Activated CD8-positive, alpha-beta memory T cell treated with anti-CD3 and anti-CD28 coated beads for 4 hours (primary cell): ENCODE results near the gene BPIFB3.

Experiments used
- DNase-seq, 2 donors: peaks; one replicate each; pipeline ENCODE4 v3.0.0-alpha.2; 2020; ENCODE audit warnings: low read depth in 2 of 2

BPIFB3 gene

DNA sequence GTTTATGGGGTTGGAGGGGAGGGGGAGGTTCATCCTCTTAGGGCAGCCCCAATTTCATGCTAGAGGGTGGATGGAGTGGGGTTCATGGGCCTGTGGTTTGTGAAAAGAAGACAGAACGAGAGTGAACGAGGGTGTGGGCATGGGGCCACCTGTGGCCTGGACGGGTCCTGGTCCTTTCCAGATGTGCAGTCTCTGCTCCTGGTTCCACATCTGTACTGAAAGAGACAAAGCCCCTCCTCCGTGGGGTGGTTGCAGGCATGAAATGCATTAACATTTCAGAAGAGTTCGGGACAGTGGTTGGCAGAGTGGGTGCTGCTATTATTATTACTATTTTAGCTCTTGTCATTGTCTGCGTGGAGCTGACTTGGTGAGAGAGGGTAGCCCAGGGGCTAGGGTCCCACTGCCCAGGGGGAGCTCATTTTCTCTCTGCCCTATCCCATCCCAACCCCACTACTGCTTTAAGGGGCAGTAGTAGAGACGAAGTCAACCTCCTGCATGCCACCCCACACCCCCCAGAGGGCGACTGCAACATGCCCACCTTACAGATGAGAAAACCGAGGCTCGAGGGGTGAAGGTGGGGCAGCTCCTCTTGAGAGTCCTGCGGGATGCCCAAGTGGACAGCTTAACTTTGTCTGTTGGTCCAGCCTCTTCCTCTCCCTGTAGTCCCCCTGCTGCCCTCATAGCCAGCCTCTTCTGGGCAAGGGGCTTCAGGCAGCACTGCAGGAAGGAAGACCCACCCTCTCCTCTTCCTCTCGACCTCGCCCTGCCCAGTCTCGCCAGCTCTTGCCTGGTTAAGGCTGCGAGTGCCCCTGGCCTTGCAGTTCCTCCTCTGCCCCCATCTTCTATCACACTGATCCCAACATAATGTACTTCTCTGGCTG lies 37.8 kb upstream of the BPIFB3 start:
- no peak for DNase-seq

- DNase-seq = no peak
These were observed 37.1 kb upstream of the BPIFB3 start for GRCh38 chr20:33016581-33017109.

GRCh38 chr20:33017542-33017941 lies 36.2 kb upstream of the BPIFB3 start:
- no peak for DNase-seq

DNA sequence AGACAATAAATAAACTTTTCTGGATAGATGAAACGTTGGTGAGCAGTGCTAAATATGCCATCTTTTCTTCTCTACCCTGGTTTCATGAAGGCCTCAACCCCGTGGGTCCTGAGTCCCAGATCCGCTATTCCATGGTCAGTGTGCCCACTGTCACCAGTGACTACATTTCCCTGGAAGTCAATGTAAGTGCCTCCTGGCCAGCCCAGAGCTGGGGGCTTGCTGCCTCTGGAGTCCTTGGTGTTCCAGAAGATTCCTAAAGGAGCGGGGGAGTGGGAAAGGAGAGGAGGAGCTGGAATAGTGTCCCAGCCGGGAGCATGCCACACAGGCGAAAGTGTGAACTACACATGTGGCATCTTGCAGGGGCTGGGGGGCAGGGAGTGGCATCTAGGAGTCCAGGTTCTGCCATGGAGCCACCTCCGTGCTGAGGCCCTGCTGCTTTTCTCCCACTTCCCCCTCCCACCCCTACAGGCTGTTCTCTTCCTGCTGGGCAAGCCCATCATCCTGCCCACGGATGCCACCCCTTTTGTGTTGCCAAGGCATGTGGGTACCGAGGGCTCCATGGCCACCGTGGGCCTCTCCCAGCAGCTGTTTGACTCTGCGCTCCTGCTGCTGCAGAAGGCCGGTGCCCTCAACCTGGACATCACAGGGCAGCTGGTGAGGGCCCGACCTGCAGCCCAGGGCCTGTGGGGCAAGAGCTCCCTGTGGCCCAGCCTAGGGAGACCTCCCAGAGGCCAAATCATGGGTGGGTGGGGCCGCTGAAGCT lies 35.4 kb upstream of the BPIFB3 start:
- no peak for DNase-seq

DNA sequence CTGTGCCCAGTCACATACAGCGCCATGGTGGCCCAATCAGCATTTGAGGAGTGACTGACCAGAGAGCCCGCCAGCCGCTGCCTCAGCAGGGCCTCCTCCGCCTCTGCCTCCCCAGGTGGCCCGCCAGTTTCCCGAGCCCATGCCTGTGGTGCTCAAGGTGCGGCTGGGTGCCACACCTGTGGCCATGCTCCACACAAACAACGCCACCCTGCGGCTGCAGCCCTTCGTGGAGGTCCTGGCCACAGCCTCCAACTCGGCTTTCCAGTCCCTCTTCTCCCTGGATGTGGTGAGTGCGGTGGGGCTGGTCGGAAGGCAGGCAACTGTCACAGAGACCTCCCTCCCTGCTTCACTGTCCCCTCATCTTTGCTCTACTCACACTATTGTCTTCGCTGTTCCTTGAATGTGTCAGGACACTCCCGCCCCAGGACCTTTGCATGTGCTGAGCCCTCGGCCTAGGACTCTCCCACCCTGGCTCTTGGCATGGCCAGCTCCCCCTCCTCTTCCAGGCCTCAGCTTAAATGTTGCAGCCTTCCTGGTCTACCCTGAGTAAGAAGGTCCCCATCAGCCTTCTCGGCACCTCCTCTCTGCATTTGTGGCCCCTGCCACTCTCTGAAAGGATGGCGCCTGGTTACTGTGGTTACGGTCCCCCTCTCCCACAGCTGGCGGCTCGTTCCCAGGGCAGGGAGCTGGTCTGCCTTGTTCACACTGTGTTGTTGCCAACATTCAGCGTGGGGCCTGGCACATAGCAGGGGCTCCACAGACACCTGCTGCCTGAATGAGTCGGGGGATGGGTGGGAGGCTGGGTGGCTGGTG lies 34.0 kb upstream of the BPIFB3 start:
- DNase-seq = no peak

DNA sequence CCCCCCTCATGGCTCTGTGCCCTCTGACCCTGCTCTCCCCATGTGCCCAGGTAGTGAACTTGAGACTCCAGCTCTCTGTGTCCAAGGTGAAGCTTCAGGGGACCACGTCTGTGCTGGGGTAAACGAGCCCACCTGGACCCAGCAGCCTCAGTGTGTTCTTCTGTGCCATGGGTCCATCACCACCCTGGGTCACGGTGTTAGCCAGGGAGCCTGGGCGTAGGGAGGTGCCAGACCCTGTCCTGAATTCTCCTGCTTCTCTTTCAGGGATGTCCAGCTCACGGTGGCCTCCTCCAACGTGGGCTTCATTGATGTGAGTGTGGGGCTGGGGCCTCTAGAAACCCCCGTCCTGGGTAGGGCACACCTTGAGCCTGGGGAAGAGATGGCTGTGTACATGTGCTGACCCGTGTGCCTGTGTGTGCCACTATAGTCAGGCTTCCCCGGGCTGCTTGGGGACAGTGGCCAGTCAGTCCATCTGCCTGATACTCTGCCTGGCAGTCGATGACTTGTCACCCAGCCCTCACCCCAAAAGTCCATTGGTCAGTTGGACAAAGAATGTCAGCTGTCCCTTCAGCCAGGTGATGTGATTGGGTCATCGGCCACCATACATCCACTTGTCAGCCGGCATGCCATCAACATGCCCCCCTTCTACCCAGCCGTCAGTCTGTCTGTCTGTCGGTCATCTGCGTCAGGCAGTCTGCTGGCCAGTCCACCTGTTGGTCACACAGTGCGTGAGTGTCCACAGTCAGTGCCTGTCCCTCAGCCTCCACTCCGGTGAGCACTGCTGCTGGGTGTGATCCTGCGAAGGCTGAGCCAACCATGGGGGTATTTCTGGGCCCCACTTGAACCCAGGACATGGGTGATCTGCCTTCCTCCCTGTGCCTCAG lies 33.2 kb upstream of the BPIFB3 start:
- DNase-seq = no peak

GRCh38 chr20:33021879-33022278 lies 31.8 kb upstream of the BPIFB3 start:
- DNase-seq = no peak

DNA sequence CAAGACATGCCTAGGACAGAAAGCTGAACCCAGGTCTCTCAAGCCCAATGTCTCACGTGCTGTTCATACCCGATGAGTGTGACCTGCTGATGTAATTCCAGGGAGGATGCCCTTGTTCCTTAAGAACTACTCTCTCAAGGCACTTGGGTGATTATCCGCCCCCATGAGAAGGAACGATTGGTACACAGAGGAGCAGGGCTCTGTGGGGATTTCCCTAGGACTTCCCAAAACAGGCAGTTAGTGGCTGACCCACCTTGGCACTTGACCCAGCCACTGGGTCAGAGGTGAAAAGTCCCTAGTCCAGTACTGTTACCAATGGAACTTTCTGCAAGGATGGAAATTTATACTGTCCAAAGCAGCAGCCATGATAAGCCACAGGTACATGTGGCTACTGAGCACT lies 31.4 kb upstream of the BPIFB3 start:
- DNase-seq = no peak

GRCh38 chr20:33022694-33023438 lies 30.8 kb upstream of the BPIFB3 start:
- DNase-seq = no peak

DNA sequence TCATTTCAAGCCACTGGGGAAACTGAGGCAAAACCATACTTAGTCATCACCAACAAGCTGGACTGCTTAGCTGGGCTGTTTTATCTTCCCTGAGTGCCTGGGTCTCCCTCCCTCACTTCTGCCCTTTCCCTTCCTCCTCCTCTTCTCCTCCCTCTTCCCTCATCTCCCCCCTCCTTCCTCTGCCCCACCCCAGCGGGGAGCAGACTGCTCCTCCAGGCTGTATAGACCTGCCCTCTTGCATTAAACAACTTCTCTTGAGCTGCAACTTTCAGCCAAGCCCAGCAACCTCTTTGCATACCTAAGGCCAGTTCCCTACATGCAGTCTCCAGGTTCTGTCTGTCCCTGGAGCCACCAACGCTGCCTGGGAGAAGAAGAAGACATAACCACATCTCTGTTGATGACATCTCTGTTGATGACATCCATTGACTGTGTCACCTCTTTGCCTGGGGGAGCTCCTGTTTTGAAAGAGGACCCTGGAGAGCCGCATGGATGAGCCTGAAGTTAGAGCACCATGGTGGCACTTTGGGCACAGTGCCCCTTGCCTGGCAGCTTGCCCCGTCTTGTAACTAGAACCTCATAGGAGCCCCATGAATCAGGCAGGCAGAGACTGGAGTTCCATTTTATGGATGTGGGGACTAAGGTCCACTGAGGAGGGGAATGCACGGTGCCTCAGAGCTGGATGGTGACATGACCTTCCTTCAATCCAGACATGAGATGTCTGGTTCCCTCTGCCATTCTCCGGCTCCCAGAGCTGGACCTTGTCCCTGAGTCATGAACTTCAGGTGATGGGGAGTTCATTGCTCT lies 30.1 kb upstream of the BPIFB3 start:
- no peak for DNase-seq

- DNase-seq = no peak
These were observed 29.5 kb upstream of the BPIFB3 start for GRCh38 chr20:33024243-33024560.

GRCh38 chr20:33024609-33025317 lies 28.9 kb upstream of the BPIFB3 start:
- no peak for DNase-seq

DNA sequence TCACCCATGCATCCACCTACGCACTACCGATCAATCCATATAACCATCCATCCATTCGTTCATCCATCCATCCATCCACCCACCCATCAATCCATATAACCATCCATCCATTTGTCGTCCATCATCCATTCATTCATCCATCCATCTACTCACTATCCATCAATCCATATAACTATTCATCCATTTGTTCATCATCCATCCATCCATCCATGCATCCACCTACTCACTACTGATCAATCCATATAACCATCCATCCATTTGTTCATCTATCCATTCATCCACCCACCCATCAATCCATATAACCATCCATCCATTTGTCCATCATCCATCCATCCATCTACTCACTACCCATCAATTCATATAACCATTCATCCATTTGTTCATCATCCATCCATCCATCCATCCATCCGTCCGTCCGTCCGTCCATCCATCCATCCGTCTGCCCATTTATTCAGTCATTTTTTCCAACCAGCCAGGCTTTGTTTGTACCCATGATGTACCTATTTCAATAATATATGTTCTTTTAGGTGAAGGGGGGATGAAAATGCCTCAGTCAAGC lies 28.3 kb upstream of the BPIFB3 start:
- DNase-seq = no peak

GRCh38 chr20:33026072-33026778 lies 27.5 kb upstream of the BPIFB3 start:
- DNase-seq = no peak

GRCh38 chr20:33026779-33027759 lies 26.6 kb upstream of the BPIFB3 start:
- DNase-seq = no peak
